CD4-positive, alpha-beta T cell treated with Interferon alpha-2 for 1 hour (primary cell): ENCODE measurements around the gene UIMC1.

ENCODE experiments used
- DNase-seq, 2 donors: peaks; one replicate each; pipeline ENCODE4 v3.0.0-alpha.2; 2020 to 2022

Gene UIMC1

GRCh38 chr5:176952531-176953193 lies 53.9 kb downstream of the UIMC1 start:
- no peak for DNase-seq

- no peak for DNase-seq
Measured at GRCh38 chr5:176948458-176948857, 58.1 kb downstream of the UIMC1 start.

GRCh38 chr5:176947847-176948246 lies 58.7 kb downstream of the UIMC1 start:
- no peak for DNase-seq

- DNase-seq = no peak
Measured at GRCh38 chr5:176944268-176944667, 62.3 kb downstream of the UIMC1 start.

GRCh38 chr5:176943816-176944215 lies 62.8 kb downstream of the UIMC1 start:
- no peak for DNase-seq

GRCh38 chr5:176941951-176942350 lies 64.6 kb downstream of the UIMC1 start:
- DNase-seq = no peak

GRCh38 chr5:176938472-176938871 lies 68.1 kb downstream of the UIMC1 start:
- DNase-seq = no peak

- DNase-seq = no peak
Measured at GRCh38 chr5:176935017-176935416, 71.6 kb downstream of the UIMC1 start.

GRCh38 chr5:176934309-176934930 lies 72.2 kb downstream of the UIMC1 start:
- no peak for DNase-seq

GRCh38 chr5:176929654-176930053 lies 76.9 kb downstream of the UIMC1 start:
- no peak for DNase-seq

GRCh38 chr5:176927562-176927961 lies 79.0 kb downstream of the UIMC1 start:
- DNase-seq = no peak

GRCh38 chr5:176922817-176923216 lies 83.8 kb downstream of the UIMC1 start:
- no peak for DNase-seq

- no peak for DNase-seq
Measured at GRCh38 chr5:176921714-176922113, 84.9 kb downstream of the UIMC1 start.

GRCh38 chr5:176918613-176919012 lies 88.0 kb downstream of the UIMC1 start:
- DNase-seq = no peak

GRCh38 chr5:176916337-176916736 lies 90.2 kb downstream of the UIMC1 start:
- DNase-seq = no peak

- DNase-seq = no peak
Measured at GRCh38 chr5:176915906-176916305, 90.7 kb downstream of the UIMC1 start.

GRCh38 chr5:176912115-176912514 lies 94.5 kb downstream of the UIMC1 start:
- DNase-seq = no peak

GRCh38 chr5:176908675-176909368 lies 97.8 kb downstream of the UIMC1 start:
- no peak for DNase-seq

- no peak for DNase-seq
Measured at GRCh38 chr5:176906796-176907195, 99.8 kb downstream of the UIMC1 start.

GRCh38 chr5:176906126-176906525 lies 100.5 kb downstream of the UIMC1 start:
- no peak for DNase-seq

GRCh38 chr5:176904276-176904675 lies 102.3 kb downstream of the UIMC1 start:
- DNase-seq = no peak

- no peak for DNase-seq
Measured at GRCh38 chr5:176902911-176903664, 103.5 kb downstream of the UIMC1 start.

- no peak for DNase-seq
Measured at GRCh38 chr5:176902102-176902814, 104.3 kb downstream of the UIMC1 start.
